NCI-H82 treated with DMSO at 0.1 percent for 48 hours (cell line): ENCODE data around the gene CABLES2.

Source experiments
- DNase-seq: peaks from one replicate; lab custom pipeline; 2025; ENCODE audit not compliant: unreplicated experiment; lab: John Stamatoyannopoulos, UW

The CABLES2 gene

GRCh38 chr20:62372042-62372993, 34.8 kb downstream of the CABLES2 start:
- no peak for DNase-seq

GRCh38 chr20:62371588-62372041, 35.5 kb downstream of the CABLES2 start:
- DNase-seq, result no peak

DNA sequence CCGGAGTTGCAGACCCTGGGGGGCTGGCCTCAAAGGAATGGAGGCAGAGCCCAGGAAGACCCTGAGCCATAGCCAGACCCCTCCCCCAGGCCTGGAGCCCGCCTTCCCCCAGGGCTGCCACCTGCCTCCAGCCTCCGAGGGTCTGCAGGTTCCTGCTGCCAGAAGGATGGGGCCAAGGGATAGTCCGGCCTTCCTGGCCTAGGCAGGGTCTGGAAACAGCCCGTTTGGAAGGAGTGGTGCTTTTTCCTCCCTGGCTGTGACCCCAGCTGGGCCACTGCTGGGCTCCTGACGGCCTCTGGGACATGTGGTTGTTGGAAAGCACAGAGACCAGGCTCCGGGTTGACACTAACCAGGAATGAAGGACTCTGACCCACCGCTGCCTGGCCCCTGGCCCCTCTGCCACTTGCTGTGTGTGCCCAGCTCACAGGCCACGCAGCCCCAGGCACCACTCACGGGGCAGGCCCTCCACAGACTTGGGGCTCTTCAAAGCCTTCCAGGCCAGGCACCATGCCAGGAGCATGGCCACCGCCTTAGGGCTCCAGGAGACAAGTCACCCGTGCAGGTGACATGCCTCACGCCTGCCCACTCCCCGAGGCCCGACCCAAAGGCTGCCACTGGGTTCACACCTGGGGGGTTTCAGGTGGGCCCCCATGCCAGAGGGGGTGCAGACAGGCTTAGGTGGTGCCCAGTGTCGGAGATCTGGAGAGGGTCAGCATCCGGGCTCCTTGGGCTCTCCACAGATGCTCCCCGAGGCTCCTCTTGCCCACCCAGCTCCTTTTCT, 36.1 kb downstream of the CABLES2 start:
- no peak for DNase-seq

- no peak for DNase-seq
Observed at GRCh38 chr20:62370115-62370806, 36.8 kb downstream of the CABLES2 start.

DNA sequence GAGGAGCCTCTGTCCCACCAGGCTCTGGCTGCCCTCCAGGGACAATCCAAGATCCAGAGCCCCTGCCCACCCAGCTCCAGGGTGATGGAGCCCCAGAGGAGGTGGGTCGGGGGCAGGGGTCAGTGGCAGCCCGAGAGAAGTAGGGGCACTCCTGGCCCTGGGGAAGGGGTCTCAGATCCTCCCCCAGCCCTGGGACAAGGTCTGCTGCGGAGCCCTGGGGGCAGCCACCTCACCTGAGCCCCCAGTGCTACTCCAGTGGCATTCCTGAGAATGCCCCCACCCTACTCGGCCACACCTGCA, 37.3 kb downstream of the CABLES2 start:
- DNase-seq, result no peak

- no peak for DNase-seq
Observed at GRCh38 chr20:62368976-62369814, 37.9 kb downstream of the CABLES2 start.

DNA sequence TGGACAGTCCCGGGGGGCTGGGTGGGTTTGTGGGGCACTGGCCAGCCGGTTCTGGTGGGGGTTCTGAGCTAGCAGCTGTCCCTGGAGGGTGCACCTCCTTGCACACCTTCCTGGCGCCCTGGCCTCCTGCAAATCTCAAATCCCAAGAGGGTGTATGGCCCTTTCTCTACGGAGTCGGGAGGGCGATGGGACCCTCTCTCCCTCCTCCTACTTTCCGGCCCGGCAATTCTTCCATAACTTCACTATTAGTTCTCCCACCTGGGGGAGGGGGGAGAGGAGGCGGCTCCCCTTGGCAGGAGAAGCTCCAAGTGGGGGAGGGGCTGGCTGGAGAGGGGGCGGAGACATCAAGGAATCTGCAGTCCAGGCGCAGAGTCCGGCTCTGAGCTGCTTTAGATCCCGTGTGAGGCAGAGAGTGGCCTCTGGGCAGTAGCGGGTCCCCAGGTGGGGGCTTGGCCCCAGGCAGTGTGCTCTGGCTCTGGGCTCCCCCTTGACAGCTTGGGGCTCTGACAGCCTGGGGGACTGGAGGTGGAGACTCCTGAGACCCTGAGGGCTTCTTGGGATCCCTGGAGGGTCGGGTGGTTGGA, 38.6 kb downstream of the CABLES2 start:
- peak; percentile 27 for DNase-seq

- DNase-seq, result no peak
Observed at GRCh38 chr20:62367633-62368391, 39.3 kb downstream of the CABLES2 start.

DNA sequence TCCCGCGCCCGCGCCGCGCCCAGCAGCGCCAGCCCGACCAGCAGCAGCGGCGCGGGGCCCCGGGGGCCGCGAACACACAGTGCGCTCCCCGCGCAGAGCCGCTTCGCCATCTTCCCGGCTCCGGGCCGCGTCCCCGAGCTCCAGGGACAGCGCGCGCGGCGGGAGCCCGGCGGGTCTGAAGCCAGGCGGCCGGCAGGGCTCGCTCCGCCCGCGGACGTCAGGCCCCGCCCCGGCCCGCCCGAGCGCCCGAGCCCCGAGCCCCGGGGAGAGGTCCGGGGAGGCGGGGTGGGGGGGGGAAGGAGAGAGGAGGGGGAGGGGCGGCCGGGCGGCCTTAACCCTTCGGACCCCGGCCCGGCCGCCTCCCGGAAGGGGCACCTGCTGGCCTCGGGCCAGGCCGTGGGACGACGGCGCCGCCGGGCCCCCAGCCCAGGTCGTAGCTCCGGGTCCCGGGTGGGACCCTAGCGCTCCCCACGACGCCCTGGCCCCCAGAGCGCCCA, 39.9 kb downstream of the CABLES2 start, which contains the start of gene LAMA5:
Gene LAMA5, minus strand, starts transcription at position 177 of the 497 bp plus-strand sequence. Its CDS starts 67 bp downstream, at position 110.
- no peak for DNase-seq

DNA sequence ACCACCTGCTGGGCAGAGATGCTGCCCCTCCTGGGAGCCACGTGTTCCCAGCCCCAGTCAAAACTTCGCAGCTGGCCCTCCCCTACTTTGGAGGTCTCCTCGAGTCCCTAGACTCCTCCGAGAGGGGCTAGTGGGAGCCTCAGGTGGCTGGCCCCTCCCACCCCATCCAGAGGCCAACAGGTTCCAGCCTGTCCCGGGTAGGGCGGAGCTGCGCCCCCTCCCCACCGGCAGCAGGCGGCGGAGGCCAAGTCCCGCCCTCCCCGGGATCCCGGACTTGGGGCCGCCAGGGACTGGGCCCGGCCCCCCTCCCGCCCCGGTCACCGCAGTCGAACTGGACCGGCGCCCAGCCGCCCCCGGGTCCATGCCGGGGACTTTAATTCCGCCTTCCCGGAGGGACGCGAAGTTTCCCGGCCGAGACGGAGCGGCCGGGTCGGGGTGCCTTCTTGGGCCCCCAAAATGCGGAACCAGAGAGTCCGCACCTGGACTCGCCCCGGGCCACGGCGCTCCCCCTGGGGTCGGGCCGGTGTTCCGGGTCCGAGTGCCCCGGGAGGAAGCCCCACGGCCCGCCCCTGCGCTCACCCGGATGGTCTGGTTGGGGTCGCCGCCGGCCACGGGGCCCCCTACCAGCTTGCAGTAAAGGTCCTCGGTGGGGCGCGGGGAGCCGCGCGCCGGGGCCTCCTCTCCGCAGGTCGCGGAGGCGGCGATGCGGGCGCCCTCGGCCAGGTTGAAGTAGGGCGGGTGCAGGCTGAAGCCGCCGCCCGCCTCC, 40.5 kb downstream of the CABLES2 start:
- no peak for DNase-seq

GRCh38 chr20:62365814-62366369, 41.2 kb downstream of the CABLES2 start:
- no peak for DNase-seq

DNA sequence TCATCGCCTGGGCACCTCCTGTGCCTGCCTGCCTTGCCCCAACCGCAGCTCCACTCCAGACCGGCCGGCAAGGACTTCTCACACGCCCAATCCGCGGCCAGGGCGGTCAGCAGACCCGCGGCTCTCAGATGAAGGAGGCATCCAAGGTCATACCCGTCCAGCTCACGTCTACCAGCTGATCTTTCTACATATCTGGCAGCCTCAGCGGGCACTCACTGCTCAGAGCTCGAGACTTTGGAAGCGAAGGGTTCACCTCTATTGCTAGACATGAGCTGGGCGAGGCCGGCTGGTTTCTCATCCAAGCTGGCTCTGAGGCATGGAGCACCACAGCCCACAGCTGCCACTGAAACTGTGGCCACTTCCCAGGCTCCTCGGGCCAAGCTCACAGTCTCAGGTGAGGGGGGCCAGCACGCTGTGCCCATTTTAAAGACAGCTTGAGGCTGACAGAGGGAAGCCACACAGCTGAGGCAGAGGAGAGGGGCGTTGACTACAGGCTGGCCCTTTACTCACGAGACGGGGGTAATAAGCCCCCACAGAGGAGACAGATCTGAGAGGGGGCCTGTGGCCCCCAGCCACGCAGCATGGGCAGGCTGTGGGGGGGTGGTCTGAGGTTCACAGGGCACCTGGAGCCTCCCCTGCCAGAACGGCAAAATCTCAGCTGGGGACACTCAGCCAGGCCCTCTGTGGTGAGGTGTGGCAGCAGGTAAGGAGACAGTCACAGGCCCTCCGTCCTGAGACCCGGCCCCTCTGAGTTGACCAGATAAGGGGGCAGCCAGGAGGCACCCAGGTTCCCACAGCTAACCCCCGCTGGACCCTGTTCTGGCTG, 42.0 kb downstream of the CABLES2 start:
- no peak for DNase-seq

DNA sequence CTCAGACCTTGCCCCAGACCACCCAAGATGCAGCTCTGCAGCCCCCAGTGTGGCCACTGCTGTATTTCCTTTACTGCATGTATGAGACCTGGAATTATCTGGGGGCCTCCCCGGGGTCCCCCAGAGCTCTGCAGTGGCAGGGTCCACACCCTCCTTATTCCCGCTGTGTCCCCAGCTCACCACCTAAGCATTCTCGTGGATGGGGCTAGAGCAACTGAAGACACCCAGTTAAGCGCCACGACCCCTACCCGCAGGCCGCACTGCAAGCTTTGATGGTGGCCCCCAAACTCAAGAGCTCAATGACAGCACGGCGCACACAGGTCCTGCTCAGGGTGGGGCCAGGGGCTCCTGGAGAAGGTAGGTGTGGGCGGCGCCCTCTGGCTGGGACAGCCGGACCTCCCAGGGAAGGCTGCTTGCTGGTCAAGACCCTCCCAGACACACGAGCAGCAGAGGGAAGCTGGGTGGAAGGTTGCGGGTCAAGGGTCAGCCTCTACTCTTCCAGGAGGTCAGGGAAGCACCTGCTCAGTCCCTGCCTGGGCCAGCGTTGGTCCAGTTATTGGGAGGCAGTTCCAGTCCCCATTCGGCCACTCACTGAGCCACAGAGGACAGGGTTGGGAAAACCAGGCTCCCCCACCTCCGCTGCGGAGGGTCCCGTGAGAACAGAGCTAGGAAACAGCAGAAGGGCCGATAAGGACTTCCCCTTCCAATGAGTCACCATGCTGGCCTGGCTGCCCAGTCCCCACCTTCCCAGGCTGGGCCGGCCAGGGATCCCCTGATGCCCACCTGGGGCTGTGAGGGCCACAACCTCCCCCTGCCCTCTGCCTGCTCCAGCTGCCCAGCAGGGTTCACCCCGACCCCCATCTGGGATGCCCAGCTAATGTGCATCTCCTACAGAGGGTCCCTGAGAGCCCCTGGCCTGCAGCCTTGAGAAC, 42.9 kb downstream of the CABLES2 start:
- no peak for DNase-seq

- no peak for DNase-seq
Observed at GRCh38 chr20:62362991-62363919, 43.8 kb downstream of the CABLES2 start.

DNA sequence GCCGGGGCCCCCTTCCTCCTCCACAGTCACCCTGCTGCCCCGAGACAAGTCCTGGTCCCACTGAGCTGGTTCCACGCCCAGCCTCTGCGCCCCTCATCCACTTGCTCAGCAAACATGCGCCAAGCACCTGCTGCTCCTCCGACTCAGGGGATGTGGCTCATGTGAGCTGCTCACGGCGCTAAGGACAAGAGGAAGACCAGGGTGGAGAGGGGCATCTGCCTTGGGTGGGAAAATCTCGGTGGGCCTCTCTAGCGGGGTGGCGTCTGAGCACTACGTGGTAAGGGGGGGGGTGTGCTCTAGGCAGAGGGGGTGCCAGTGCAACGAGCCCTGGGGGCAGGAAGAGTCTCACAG, 44.5 kb downstream of the CABLES2 start:
- no peak for DNase-seq
